Activated CD4-positive, alpha-beta T cell treated with anti-CD3 and anti-CD28 coated beads, Interleukin-2, amount 50 U/mL, for 16 hours (primary cell): ENCODE data around the gene OSBPL10.
A peak's percentile ranks its signal among the peaks of the same experiment; 100 is the strongest.

ENCODE experiments used
- DNase-seq: peaks from one replicate; pipeline ENCODE4 v3.0.0-alpha.2; 2020

Gene OSBPL10

DNA sequence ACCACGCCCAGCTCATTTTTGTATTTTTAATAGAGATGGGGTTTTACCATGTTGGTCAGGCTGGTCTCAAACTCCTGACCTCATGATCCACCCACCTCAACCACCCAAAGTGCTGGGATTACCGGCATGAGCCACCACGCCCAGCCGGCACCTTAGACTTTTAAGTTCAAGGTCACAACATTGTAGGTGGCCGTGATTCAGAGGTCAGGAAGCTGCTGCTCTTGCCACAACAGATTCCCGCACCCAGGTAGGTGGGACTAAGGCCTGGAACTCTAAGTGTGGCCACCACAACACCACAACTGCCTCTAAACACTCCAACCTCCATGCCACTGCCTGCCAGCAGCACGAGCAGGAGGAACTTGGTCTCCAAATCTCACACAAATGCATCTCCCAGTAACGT lies 251.5 kb downstream of the OSBPL10 start:
- DNase-seq, result no peak

DNA sequence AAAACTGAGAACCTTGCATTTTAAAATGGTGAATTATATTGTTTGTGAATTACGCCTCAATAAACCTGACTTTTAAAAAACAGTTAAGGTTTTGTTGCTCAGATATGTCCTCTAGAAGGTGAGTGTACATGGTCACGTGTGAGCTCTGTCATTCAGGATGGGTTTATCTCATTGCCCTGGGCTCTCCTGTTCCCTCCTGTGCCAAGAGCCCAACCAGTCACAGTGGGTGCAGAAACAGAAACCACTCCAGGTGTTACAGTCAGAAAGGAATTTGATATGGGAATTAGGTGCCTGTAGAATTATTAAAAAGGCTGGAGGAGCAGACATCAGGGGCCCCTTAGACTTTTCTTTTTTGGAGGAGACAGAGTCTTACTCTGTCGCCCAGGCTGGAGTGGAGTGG lies 252.0 kb downstream of the OSBPL10 start:
- no peak for DNase-seq

DNA sequence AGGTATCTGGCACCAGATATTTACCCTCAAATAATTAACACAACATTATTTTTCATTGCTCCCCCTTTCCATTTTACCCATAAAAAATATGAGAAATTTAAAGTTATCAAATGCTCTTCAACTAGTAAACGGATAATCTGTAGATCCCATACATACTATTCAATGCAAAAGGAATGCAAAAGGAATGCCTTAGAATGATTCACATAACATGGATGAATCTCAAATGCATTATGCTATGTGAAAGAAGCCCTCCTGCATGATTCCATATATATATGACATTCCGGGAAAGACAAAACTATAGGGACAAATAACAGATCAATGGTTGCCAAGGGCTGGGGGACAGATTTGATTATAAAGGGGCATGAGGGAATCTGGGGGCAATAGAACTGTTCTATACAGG lies 252.7 kb downstream of the OSBPL10 start:
- DNase-seq, result no peak

DNA sequence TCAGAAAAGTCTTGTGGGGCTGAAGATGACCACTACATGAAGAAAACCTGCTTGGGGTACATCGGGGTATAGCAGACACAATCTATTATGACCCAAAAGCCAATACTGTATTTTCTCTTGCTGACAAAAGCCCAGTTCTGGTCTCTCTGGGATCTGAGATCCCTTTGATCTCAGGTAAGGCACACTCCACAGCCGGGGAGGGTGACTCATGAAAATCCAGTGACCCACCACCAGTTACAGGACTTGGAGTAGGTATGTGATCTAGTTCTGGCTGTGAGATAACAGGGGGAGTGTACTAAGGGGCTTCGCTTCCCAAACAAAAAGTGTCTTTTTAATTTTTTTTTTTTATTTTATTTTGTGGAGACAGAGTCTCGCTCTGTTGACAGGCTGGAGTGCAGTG lies 255.1 kb downstream of the OSBPL10 start:
- no peak for DNase-seq

DNA sequence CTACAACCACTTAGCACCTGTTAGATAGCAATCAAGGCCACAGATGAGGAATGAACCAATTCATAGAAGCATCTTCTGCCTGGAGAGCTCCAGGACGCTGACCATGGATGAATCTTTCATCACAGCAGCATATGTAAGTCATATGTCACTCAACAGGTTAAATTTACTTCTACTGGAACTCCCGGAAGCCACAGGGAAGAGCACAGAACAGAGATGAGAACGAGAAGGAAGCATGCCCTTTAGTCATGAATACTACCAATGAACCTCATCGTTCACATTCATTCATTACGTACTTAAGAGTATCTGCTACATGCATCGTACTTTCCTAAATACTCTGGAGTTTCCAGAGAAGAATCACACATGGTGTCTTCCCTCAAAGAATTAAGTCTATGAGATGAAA lies 255.5 kb downstream of the OSBPL10 start:
- no peak for DNase-seq

DNA sequence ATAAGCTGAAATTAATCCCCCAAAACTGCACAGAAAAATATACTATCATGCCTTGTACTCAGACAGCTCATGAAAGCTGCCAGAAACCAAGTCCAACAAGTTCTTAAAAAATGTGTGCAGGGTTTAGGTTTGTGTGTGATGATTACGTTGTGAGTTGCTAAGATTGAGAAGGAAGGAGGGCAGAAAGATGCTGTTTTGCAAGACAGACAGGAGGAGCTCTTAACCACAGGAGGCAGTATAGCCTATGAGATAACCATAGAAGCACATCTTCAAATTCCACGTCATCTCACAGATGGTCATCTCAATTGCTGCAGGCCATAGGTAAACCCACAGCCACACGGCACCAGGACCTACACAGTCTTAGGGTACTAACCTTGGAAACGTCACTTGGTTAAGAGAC lies 256.4 kb downstream of the OSBPL10 start:
- peak; percentile 20 for DNase-seq

DNA sequence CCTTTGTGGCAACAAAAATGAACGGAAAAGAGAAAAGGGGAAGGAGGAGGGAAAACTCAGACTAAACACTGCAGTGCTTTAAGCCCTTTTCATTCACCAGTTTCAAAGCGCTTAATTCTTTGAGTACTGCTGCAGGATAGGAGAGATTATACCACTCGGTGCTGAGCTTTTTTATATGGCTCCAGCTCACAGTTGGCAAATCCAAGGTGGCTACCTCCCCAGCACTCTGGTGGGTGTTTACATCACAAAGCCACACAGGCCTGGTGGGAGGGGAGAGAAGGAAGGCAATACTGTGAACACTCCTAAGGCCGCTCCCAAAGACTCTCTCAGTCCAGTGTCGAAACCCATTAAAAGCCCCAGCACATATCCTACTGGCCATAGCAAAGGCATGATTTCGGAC lies 256.9 kb downstream of the OSBPL10 start:
- no peak for DNase-seq

DNA sequence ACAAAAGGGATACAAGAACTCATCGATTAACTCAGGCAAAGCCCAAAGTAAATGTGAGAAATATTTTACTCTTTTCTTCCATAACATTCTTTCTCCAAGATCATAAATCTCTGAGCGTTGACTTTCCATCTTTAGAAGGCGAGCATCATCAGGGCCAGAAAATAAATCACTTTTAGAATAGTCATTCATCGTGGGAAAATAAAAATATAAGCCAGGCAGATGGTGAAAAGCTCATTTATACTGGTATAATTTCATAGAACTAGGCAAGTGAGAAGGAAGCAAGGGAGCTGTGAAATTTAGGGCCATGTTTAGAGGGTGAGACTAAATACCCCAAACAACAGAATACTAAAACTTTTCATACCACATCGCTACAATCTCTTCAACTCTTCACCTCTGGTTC lies 257.4 kb downstream of the OSBPL10 start:
- no peak for DNase-seq

DNA sequence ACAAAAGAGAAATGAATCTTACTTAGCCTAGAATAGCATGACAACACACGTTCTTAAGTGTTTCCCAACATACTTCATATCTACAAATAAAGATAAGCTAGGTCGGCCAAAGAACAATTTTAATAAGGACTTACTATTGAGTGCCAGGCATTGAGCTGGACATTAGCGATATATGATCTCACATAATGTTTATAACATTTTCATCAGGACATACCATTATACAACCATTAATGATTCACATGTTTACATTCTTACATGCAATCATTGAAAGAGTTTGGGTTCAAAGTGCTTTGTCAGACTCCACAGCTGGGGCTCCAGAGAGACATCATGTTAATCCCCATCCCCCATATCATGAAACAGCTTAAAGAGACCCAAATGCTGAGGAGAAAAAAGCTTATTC lies 259.4 kb downstream of the OSBPL10 start:
- DNase-seq, result no peak

DNA sequence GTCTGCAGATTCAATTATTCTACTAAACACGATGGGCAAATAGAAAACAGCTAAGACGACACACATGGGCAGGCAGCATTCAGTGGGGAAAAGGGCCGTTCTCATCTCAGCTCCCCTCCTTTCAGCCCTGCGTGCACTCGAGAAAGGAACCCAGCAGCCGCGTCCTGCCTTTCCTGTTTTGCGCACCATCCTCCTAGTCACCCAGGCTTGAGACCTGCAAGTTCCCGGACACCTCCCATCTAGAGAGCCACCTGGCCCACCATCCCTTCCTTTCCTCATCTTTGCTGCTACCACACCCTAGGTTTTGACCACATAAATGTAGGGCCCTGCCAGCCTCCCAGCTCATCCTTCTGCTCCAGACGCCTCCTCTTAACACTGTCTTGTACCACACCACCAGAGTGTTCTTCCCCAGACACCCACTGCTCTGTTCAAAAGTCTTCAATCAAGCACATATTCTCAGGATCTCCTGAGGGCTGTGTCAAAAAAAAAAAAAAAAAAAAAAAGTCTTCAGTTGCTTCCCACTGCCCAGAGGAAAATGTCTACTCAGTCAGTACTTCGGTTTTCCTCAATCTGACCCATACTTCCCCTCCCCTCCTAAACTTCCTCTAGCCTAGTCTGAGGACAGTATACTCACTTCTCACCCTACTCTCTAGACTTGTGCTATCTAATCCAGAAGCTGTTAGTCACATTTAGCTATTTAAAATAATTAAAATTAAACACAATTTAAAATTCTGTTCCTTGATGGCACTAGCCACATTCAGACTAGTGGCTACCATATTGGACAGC lies 266.4 kb downstream of the OSBPL10 start:
- no peak for DNase-seq

DNA sequence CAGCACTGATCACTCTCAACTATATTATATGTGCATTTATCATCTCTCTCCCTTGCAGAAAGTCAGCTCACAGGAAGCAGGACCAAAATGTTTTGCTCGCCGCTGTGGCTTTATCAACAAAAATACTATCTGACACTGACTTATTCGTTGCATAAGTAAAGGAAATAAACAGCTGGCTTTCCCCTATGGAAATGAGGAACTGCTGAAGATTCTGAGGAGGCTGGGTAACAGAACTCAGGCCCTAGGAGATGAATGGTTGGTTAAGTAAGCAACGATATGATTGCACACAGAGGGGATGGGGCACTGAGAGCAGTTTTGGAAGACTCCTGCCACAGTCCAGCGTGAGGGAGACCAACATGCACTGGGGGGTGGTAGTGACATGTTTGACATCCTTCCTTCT lies 267.2 kb downstream of the OSBPL10 start:
- no peak for DNase-seq

DNA sequence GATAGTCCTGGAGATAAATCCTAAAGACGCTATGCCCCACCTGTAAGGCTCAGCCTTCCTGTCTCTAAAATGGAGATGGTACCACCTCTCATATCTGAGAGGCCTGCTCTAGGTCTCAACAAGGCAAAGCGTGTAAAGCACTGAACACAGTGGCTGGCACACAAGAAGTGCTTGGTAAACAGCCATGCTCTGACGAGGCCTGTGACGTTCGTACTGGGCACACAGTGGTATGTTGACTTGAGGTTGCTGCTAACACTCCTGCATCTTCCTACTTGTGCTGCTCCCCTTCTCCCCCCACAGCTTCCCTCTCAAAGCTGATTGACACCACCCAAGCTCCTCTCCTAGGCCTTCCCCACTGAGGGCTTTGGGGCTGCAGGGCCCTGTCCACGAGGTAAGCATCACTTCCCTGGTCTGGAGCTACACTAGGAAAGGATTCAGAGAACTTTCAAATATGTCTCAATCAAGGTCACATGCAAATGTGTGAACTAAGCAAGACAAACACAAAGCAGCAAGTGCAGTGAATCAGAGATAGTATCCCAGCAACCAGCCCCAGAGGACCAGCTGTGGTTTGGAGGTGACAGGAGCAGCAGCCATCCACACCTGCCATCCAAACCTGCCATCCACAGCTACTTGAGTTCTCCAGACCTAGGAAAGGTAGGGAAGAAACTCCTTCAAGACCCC lies 270.8 kb downstream of the OSBPL10 start:
- no peak for DNase-seq

DNA sequence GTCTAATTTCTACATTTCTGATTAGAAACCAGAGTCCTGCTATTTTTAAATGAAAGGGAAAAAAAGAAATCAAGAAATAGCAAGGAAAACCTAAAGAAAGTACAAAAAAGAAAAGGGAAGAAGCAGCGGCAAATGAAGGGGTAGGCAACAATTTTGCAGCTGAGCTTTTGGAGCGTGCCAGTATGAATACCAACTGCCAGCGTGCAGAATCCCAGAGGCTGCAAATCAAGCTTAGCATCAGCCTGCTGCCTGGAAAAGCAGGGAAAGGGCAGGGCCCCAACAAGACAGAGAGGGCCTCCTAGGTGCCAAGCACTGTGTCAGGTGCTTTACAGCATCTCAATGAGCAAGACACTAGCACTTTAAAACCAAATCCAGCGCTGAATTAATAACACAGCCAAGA lies 271.5 kb downstream of the OSBPL10 start:
- DNase-seq, result no peak

DNA sequence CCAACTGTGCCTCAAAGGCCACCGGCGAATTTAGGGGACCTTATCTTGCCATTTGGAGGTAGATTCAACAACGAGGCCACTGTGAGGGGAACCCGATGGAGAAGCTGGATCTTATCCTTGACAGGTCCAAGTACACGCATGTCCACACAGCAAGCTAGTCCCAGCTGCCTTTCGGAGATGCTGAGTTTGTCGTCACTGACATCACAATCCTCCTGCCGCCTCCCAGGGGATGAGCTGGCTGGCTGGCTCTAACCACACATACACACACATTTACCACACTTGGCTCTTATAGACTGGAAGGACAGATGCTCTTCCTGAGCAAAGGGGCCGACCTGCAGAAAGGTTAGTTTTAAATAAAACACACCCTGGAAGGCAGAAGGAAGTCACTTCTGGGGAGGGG lies 272.1 kb downstream of the OSBPL10 start:
- DNase-seq, result no peak

DNA sequence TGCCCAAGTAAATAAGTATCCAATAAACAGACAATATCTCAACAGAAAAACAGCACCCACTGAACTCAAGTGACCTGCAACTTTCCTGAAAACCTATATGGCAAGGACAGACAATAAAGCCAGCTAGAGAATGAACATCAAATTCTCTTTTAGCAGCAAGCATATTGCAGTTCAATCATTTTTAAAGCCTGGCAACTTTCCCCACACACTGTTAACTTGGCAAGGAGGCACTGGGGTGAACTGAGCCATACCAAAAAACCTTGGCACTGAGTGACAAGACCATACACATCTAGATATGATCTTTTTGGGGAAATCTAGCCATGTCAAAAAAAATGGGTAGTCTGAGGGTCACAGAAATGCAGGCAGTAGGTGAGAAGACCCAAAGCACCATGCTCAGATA lies 273.8 kb downstream of the OSBPL10 start:
- no peak for DNase-seq

DNA sequence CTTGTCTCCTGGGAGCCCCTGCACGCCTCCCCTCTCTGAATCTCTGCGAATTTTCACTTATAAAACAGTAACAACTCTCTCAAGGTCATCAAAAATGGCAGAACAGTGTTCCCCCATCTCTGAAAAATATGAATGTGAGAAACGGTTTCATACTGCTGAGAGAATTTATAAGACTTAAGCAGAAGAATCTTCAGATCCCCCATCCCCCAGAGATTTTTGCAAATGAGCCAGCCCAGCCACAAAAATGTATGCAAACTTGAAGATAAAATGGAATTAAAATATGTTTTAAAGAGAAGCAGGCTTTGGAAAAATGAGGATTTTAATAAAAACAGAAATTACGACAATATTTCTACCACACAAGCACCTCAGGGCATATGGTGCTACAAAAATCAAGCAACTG lies 275.3 kb downstream of the OSBPL10 start:
- no peak for DNase-seq

DNA sequence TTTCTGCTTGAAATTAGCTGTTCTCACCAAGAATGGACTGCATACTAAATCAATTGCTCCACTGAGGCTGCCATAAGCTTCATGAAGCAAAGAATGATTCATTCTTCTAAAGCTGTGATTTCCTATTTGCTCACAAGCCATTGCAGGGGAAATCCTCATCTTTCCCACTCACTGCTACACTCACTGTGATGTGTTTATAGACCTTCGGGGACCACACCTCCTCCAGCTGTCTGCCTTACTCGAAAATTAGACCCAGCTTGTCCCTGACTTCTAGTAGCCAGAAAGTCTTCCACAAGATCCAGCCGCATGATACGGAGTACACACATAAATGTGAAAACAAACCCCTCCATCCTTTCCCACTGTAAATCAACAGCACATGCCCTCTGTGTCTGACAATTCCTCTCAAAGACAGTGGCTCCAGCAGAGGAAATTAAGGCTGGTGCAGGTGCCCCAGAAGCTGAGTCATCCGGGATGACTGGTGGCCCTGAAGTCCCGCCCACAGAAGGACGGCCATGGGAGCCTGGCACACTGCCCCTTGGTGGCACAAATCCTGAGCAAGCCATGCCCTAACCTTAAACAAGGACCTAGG lies 276.4 kb downstream of the OSBPL10 start:
- peak; percentile 47 for DNase-seq

DNA sequence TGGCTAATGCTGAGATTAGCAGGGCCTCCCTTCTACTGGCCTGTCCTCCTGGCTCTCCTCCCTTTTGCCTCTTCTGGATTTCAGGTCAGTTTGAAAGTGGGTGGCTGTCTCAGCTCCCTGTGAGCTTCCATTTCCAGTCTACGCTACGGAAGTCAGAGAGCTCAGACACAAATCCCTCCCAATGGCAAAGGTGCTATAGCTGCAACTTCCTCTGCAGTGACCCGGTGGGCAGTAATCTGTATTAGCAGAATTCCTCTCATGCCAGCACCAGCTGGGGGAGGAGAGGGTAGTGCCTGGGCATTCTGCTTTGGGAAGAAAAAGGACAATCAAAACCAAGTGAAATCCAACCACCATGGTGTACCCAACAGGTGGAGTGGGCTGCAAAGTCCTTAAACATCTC lies 276.9 kb downstream of the OSBPL10 start:
- no peak for DNase-seq

DNA sequence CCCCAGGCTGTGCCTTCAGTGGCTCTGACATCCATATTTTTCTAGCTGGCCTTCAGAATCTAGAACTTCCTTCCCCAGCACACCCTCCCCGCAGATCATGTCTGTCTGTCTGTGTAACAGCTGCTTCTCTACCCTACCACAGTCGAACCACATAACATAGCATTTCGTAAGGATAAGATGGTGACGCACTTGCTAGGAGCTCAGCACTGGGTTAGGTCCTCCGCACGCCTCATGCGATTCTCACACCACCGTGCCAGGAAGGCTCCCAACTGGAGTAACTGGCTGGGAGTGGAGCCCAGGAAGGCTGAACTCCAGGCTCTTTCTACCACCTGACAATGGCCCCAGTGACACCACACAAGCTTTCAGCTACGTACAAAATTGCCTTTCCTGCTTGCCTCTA lies 279.8 kb downstream of the OSBPL10 start:
- DNase-seq, result no peak

DNA sequence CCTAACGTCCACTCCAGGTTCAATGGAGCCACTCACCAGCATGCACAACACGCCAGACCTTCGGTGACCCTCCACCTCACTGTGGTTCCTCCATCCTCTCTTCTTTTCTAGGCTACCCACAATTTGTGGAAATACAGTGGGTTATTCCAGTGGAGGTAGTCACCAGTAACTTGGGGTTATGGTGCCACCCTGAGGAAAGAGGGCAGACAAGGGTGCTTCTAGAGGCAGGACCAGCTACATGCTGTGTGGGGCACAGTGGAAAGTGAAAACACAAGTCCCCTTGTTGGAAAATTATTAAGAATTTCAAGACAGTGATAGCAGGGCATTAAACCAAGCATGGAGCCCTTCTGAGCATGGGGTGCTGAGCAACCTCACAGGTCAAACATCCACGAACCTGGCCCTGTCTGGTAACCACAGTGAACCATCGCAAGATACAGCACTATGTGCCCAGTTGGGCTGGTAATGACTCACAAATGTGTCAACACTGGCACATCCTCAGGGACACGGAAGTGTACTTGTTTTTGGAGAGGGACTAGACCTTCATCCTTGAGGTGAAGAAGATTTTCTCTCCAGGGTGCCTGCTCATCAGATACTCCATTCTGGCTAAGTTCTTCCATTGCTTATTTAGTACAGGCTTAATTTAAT lies 281.6 kb downstream of the OSBPL10 start:
- DNase-seq, result peak; percentile 21

DNA sequence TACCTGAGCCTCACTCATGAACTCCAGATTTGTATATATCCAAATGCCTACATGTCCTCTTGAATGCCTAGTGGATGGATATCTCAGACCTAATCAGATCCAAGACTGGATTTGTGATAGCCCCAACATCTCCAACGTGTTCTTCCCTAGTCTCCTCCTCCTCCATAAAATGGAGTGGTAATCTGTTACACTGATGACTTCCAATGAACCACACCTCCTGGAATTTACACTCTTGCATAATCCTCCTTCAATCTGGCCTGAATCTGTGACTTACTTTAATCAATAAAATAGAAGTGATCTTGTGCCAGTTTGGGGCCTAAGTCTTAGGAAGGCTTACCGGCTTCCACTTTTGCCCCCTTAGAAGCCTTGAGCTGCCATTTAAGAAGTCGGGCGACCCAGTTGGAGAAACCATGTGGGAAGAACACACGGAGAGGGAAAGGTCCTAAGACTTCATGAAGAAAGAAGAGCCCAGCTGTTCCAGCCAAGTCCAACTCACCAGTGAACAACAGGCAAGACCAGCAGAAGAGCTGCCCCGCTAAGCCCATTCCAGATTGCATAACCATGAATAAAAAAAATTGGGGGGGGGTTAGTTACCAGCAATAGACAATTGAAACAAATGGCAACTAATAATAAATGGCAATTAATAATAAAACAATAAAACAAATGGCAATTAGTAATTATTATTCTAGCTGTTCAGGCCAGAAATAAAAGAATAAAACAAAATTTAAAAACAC lies 284.1 kb downstream of the OSBPL10 start:
- DNase-seq, result no peak

DNA sequence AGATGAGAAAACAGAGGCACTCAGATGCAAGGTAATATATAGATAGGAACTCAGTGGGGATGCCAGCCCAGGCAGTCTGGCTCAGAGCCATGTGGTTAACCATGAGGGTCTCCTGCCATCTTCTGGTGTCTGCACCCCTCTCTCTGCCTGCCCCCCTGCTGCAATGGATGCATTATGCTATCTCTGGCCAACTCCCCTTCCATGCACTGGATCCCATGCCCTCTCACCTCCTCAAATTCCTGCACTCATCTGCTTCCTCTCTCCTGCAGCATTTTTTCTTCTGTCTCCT lies 285.1 kb downstream of the OSBPL10 start:
- no peak for DNase-seq

DNA sequence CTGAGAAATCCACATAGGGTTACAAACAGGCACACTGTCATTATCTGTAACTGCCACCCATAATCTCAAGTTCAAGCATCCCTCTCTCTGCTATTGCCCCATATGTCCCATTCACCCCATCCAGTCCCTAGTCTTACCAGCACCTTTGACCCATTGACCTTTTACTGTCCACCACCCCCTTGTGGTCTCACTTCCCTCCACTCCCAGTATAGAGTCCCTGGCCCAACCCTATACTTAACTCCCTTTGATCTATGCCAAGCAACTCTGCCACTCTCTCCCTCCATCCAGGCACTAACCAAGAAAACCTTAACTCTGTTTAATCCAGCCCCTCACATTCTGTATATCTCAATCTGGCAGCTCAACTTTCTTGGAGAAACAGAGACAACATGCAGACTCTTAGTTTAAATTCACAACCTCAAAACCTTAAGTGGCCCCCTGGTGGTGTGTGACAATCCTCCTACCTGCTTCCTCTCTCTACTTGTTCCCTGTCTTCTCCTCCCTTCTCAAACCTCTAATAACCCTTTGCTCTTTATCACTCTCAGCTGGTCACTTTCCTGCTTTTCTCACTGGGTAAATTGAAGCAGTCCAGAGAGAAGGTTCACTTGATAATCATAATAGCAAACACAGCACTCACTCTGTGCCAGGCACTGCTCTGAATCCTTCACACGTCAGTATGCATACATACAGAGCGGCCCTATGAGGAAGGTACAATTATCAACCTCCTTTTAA lies 285.6 kb downstream of the OSBPL10 start:
- peak; percentile 20 for DNase-seq
